MM.1S (cell line): ENCODE results near the gene NUTF2.

Experiments used
- DNase-seq: peaks from one replicate; pipeline ENCODE4 v3.0.0-alpha.2; 2015
- H2AFZ ChIP-seq: fragments of 300-600 bp; sonication (generic); 2 replicates; pipeline ENCODE4 v1.6.0; 2016; ENCODE audit warnings: antibody characterized with exemption, low read length
- H3F3A ChIP-seq: fragments of 300-600 bp; sonication (generic); 2 replicates; pipeline ENCODE4 v1.6.1; 2016; ENCODE audit warnings: mild to moderate bottlenecking, antibody characterized with exemption, low read length, moderate library complexity, mixed read lengths; ENCODE audit not compliant: insufficient read depth
- H3K27ac ChIP-seq: fragments of 300-600 bp; sonication (generic); 2 replicates; pipeline ENCODE4 v1.5.1; 2016; ENCODE audit warnings: mild to moderate bottlenecking, low read length
- H3K27me3 ChIP-seq: fragments of 300-600 bp; sonication (generic); replicated peaks from 2 replicates; pipeline ENCODE4 v1.6.0; 2016; ENCODE audit warnings: low read length; ENCODE audit not compliant: insufficient read depth
- H3K36me3 ChIP-seq: fragments of 300-600 bp; sonication (generic); replicated peaks from 2 replicates; pipeline ENCODE4 v1.6.1; 2016; ENCODE audit warnings: mild to moderate bottlenecking, low read length, mixed read lengths; ENCODE audit not compliant: insufficient read depth
- H3K4me1 ChIP-seq: fragments of 300-600 bp; sonication (generic); 2 replicates; pipeline ENCODE4 v1.6.1; 2016; ENCODE audit warnings: low read length, mixed read lengths
- H3K4me2 ChIP-seq: fragments of 300-600 bp; sonication (generic); 2 replicates; pipeline ENCODE4 v1.6.0; 2016; ENCODE audit warnings: low read depth, low read length
- H3K4me3 ChIP-seq: fragments of 300-600 bp; sonication (generic); 2 replicates; pipeline ENCODE4 v1.5.1; 2016; ENCODE audit warnings: low read length, mixed read lengths
- H3K79me2 ChIP-seq: fragments of 300-600 bp; sonication (generic); 2 replicates; pipeline ENCODE4 v1.6.1; 2016; ENCODE audit warnings: mixed run types, low read length, mixed read lengths
- H3K9ac ChIP-seq: fragments of 300-600 bp; sonication (generic); 2 replicates; pipeline ENCODE4 v1.6.1; 2016; ENCODE audit warnings: low read length, mixed read lengths
- H3K9me2 ChIP-seq: fragments of 300-600 bp; sonication (generic); replicated peaks from 2 replicates; pipeline ENCODE4 v1.6.1; 2016; ENCODE audit warnings: mild to moderate bottlenecking, low read length, mixed read lengths; ENCODE audit not compliant: insufficient read depth
- H3K9me3 ChIP-seq: fragments of 300-600 bp; sonication (generic); replicated peaks from 2 replicates; pipeline ENCODE4 v1.6.1; 2016; ENCODE audit warnings: mild to moderate bottlenecking, low read length, mixed read lengths; ENCODE audit not compliant: insufficient read depth
- H4K20me1 ChIP-seq: fragments of 300-600 bp; sonication (generic); 2 replicates; pipeline ENCODE4 v1.6.1; 2016; ENCODE audit warnings: mild to moderate bottlenecking, low read length, moderate library complexity, mixed read lengths; ENCODE audit not compliant: insufficient read depth
- EZH2 ChIP-seq: fragments of 300-600 bp; sonication (generic); optimal IDR thresholded peaks from 2 replicates; pipeline ENCODE3; 2017; ENCODE audit warnings: low read depth, mild to moderate bottlenecking, antibody characterized with exemption, low read length, mixed read lengths
- EZH2phosphoT487 ChIP-seq: fragments of 300-600 bp; sonication (generic); IDR thresholded peaks from 2 replicates; pipeline ENCODE4 v1.6.1; 2018; ENCODE audit warnings: antibody characterized with exemption, low read length
- TF ChIP-seq, protein P1 (sequence below): fragments of 300-600 bp; sonication (generic); IDR thresholded peaks from 2 replicates; pipeline ENCODE4 v1.5.1; 2016; ENCODE audit warnings: antibody characterized with exemption, low read length, mixed read lengths

NUTF2 gene

DNA sequence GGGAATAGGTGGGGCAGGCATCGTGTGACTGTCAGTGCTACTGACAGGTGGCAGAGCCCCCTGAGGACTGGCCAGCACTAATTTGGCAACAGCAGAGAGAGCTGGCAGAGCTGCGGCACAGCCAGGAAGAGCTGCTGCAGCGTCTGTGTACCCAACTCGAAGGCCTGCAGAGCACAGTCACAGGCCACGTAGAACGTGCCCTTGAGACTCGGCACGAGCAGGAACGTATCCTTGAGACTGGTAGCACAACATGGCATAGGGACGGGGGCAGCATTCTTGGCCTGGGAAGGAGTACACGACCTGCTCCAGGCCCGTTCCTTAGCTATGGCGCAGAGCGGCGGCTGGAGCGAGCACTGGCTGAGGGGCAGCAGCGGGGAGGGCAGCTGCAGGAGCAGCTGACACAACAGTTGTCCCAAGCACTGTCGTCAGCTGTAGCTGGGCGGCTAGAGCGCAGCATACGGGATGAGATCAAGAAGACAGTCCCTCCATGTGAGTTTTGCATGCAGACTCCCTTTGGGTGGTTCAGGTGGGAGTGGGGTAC lies 35.0 kb downstream of the NUTF2 start:
- Histone ChIP-seq H3K79me2 (peaks cover 6% of the 10 kb centered on the region), H3K4me1 (no peaks in the 10 kb centered on the region), H4K20me1 (no peaks in the 10 kb centered on the region), H3F3A (no peaks in the 10 kb centered on the region), H3K9me2 (no peaks in the 10 kb centered on the region), H3K36me3 (no peaks in the 10 kb centered on the region; the same call in none of the 2 replicates), H3K9ac (no peak overlapping the region), H3K27ac (no peak overlapping the region), H2AFZ (no peak overlapping the region), H3K4me2 (no peak overlapping the region), H3K4me3 (no peak overlapping the region), H3K27me3 (no peaks in the 10 kb centered on the region), H3K9me3 (no peaks in the 10 kb centered on the region)
- TF ChIP-seq EZH2phosphoT487 (no peak), EZH2 (no peak)
- TF ChIP-seq, protein P1, sequence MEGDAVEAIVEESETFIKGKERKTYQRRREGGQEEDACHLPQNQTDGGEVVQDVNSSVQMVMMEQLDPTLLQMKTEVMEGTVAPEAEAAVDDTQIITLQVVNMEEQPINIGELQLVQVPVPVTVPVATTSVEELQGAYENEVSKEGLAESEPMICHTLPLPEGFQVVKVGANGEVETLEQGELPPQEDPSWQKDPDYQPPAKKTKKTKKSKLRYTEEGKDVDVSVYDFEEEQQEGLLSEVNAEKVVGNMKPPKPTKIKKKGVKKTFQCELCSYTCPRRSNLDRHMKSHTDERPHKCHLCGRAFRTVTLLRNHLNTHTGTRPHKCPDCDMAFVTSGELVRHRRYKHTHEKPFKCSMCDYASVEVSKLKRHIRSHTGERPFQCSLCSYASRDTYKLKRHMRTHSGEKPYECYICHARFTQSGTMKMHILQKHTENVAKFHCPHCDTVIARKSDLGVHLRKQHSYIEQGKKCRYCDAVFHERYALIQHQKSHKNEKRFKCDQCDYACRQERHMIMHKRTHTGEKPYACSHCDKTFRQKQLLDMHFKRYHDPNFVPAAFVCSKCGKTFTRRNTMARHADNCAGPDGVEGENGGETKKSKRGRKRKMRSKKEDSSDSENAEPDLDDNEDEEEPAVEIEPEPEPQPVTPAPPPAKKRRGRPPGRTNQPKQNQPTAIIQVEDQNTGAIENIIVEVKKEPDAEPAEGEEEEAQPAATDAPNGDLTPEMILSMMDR, result no peak
- DNase-seq, result no peak

DNA sequence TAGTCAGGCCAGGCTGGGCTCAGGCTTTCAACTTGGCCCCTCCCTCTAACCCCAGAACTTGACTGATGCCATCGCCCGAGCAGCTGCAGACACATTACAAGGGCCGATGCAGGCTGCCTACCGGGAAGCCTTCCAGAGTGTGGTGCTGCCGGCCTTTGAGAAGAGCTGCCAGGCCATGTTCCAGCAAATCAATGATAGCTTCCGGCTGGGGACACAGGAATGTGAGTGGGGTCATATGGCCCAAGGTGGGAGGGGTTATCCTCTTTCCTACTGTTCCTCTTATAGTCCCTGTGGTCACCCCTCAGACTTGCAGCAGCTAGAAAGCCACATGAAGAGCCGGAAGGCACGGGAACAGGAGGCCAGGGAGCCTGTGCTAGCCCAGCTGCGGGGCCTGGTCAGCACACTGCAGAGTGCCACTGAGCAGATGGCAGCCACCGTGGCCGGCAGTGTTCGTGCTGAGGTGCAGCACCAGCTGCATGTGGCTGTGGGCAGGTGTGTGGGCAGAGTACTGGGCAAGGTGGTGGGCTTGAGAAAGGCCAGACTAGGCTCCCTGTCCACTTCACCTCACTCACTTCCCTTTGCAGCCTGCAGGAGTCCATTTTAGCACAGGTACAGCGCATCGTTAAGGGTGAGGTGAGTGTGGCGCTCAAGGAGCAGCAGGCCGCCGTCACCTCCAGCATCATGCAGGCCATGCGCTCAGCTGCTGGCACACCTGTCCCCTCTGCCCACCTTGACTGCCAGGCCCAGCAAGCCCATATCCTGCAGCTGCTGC lies 35.8 kb downstream of the NUTF2 start:
- no peak for DNase-seq

DNA sequence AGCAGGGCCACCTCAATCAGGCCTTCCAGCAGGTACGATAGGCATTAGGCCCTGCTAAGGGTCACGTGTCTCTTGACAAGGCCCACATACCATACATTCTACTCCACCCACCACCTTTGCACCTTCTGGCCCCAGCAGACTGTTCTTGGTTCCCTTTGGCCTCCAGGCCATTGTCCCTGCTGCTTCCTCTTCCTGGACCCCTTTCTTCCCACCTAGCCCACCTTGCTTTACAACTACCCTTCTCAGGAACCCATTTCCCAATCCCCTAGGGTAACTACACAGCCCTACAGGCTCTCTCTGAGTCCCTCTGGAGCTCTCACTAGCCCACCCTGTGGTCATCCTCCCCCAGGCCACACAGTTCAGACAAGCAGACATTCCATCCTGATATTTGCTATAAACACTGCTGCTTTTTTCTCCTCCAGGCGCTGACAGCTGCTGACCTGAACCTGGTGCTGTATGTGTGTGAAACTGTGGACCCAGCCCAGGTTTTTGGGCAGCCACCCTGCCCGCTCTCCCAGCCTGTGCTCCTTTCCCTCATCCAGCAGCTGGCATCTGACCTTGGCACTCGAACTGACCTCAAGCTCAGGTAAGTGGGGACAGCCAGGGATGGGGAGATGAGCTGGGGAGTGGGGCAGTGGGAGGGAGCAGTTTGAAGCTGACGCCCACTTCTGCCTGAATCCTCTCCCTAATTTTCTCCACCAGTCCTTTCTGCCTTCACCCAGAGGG lies 36.6 kb downstream of the NUTF2 start:
- Histone ChIP-seq H3K79me2 (no peaks in the 10 kb centered on the region), H4K20me1 (no peaks in the 10 kb centered on the region), H3K4me2 (no peak overlapping the region), H3K36me3 (no peaks in the 10 kb centered on the region; the same call in none of the 2 replicates), H3K27me3 (no peaks in the 10 kb centered on the region), H3K4me1 (no peaks in the 10 kb centered on the region), H2AFZ (no peak overlapping the region), H3K9ac (no peak overlapping the region), H3K4me3 (no peak overlapping the region), H3K27ac (no peak overlapping the region), H3K9me2 (no peaks in the 10 kb centered on the region), H3F3A (no peaks in the 10 kb centered on the region), H3K9me3 (no peaks in the 10 kb centered on the region)
- TF ChIP-seq, protein P1, result no peak
- TF ChIP-seq EZH2phosphoT487 (no peak), EZH2 (no peak)
- DNase-seq, result no peak

More for the DNA sequence above, 35.8 kb downstream of the NUTF2 start:
- H3K4me1 ChIP-seq, result no peaks in the 10 kb centered on the region
- TF ChIP-seq, protein P1, result no peak
- TF ChIP-seq EZH2 (no peak), EZH2phosphoT487 (no peak)
- H3K36me3 ChIP-seq, result no peaks in the 10 kb centered on the region; the same call in none of the 2 replicates
- H3K9me2 ChIP-seq, result no peaks in the 10 kb centered on the region
- H3K9me3 ChIP-seq, result no peaks in the 10 kb centered on the region
- no peak overlapping the region for H3K4me2 ChIP-seq
- no peak overlapping the region for H2AFZ ChIP-seq
- no peak overlapping the region for H3K9ac ChIP-seq
- H3F3A ChIP-seq, result no peaks in the 10 kb centered on the region
- H3K27ac ChIP-seq, result no peak overlapping the region
- no peaks in the 10 kb centered on the region for H3K79me2 ChIP-seq
- no peaks in the 10 kb centered on the region for H3K27me3 ChIP-seq
- H4K20me1 ChIP-seq, result no peaks in the 10 kb centered on the region
- no peak overlapping the region for H3K4me3 ChIP-seq
